ENCODE measurements around the gene DPP4.

The DPP4 gene

GRCh38 chr2:162065767-162066166 lies 8.2 kb downstream of the DPP4 start (continued):
- TF ChIP-seq PRDM2 (tag by site-specific recombination; IDR thresholded peaks at IDR 0.05; ENCODE audit: borderline replicate concordance) (no peak), ZNF155 (tag by site-specific recombination; IDR thresholded peaks at IDR 0.05) (no peak), ZNF223 (tag by site-specific recombination; IDR thresholded peaks at IDR 0.05) (no peak), ZNF24 (tag by site-specific recombination; IDR thresholded peaks at IDR 0.05) (no peak), ZNF558 (tag by site-specific recombination; IDR thresholded peaks at IDR 0.05) (no peak), ELK4 (IDR thresholded peaks at IDR 0.05; ENCODE audit: borderline replicate concordance, low read depth, low read length) (no peak)

DNA sequence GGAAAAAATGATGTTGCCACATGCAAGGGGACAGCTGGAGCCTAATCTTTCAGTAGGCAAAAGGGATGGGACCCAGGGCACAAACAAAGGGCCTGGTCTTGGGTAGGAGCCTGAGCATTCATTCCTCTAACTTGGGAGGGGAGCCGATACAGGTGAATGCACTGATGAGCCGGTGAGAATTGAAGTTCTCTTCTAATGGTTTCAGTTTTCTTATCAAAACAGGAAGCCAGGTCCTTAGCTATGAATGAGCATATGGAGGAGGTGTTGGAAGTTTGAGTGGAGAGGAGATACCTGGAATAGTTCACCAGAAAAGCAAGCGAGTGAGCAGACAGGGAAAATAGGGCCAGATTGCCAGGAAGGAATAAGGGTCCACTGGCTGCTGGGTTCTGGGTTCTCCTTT lies 10.1 kb downstream of the DPP4 start:
- TF ChIP-seq MEIS1 (CRISPR knock-in tag; IDR thresholded peaks at IDR 0.05; ENCODE audit: borderline replicate concordance) (no peak), ZNF785 (tag by site-specific recombination; IDR thresholded peaks at IDR 0.05) (no peak), ZNF174 (tag by site-specific recombination; IDR thresholded peaks at IDR 0.05) (no peak), ZNF555 (tag by site-specific recombination; conservative IDR thresholded peaks at IDR 0.05) (no peak), ZNF660 (tag by site-specific recombination; IDR thresholded peaks at IDR 0.05) (no peak), ZNF416 (tag by site-specific recombination; IDR thresholded peaks at IDR 0.05) (no peak), ZNF23 (tag by site-specific recombination; IDR thresholded peaks at IDR 0.05; ENCODE audit: borderline replicate concordance) (no peak)
- no peaks in the 10 kb centered on the region for H3K9me3 ChIP-seq (ENCODE audit: control insufficient read depth, insufficient read depth, low read depth, low read length)
- no peak overlapping the region for H3K4me3 ChIP-seq (ENCODE audit: low read depth, low read length)
- no peaks in the 10 kb centered on the region for H3K4me1 ChIP-seq (ENCODE audit: control insufficient read depth, insufficient read depth, low read length)
- ChIA-PET CTCF (no interaction called here), POLR2A (no interaction called here)
- H3K27ac ChIP-seq (ENCODE audit: extremely low read depth, low read depth, low read length) = no peak overlapping the region
- H3K36me3 ChIP-seq (ENCODE audit: control insufficient read depth in 2 of 2, insufficient read depth in 1 of 2, low read length in 2 of 2) = no peaks in the 10 kb centered on the region

DNA sequence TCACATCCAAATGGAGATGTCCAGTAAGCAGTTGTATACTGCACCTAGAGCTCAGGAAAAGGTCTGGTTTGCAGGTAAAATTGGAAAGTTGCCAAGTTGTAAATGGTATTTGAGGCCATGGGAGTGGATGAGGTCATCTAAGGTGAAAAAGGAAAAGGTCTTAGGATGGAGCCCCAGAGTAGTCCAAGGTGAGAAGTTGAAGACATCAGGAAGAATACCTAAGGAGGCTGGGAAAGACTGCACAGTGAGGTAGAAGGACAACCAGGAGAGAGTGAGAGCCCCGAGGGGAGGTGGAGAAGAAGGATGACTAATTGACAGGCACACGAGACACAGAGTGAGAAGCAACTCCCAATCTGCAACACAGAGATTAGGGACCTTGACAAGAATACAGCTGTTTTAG lies 10.7 kb downstream of the DPP4 start:
- ChIA-PET CTCF (interaction anchor here (0.6 kb wide), 1 partner anchor 1511 kb away, joined by 4 read pairs; no protein-coding TSS in a partner anchor), POLR2A (no interaction called here)
- no peak overlapping the region for H3K27ac ChIP-seq (ENCODE audit: extremely low read depth, low read depth, low read length)
- H3K36me3 ChIP-seq (ENCODE audit: control insufficient read depth in 2 of 2, insufficient read depth in 1 of 2, low read length in 2 of 2) = no peaks in the 10 kb centered on the region
- H3K9me3 ChIP-seq (ENCODE audit: control insufficient read depth, insufficient read depth, low read depth, low read length) = no peaks in the 10 kb centered on the region
- H3K4me3 ChIP-seq (ENCODE audit: low read depth, low read length) = no peak overlapping the region
- TF ChIP-seq YY1 (tag by site-specific recombination; IDR thresholded peaks at IDR 0.05) (no peak), FEZF1 (tag by site-specific recombination; IDR thresholded peaks at IDR 0.05) (no peak), ZNF76 (tag by site-specific recombination; IDR thresholded peaks at IDR 0.05; ENCODE audit: borderline replicate concordance, low read depth) (no peak), HOXC10 (CRISPR knock-in tag; IDR thresholded peaks at IDR 0.05) (no peak), ZBTB26 (tag by site-specific recombination; optimal IDR thresholded peaks at IDR 0.05) (no peak)
- TF ChIP-seq, protein P1, sequence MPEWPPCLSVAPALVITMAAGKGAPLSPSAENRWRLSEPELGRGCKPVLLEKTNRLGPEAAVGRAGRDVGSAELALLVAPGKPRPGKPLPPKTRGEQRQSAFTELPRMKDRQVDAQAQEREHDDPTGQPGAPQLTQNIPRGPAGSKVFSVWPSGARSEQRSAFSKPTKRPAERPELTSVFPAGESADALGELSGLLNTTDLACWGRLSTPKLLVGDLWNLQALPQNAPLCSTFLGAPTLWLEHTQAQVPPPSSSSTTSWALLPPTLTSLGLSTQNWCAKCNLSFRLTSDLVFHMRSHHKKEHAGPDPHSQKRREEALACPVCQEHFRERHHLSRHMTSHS (tag by site-specific recombination; IDR thresholded peaks at IDR 0.05) = no peak
- H3K4me1 ChIP-seq (ENCODE audit: control insufficient read depth, insufficient read depth, low read length) = no peaks in the 10 kb centered on the region

Measured in HEK293 (cell line).